ENCODE data around the gene SHISA7.

Gene SHISA7

GRCh38 chr19:55461974-55462626 lies 19.0 kb upstream of the SHISA7 start:
- H3K4me3 ChIP-seq (ENCODE audit: control insufficient read depth, low read depth, low read length): peak overlapping the region; percentile 69
- peak; percentile 48 for DNase-seq (ENCODE audit: low read depth)
- TF ChIP-seq, protein P1, sequence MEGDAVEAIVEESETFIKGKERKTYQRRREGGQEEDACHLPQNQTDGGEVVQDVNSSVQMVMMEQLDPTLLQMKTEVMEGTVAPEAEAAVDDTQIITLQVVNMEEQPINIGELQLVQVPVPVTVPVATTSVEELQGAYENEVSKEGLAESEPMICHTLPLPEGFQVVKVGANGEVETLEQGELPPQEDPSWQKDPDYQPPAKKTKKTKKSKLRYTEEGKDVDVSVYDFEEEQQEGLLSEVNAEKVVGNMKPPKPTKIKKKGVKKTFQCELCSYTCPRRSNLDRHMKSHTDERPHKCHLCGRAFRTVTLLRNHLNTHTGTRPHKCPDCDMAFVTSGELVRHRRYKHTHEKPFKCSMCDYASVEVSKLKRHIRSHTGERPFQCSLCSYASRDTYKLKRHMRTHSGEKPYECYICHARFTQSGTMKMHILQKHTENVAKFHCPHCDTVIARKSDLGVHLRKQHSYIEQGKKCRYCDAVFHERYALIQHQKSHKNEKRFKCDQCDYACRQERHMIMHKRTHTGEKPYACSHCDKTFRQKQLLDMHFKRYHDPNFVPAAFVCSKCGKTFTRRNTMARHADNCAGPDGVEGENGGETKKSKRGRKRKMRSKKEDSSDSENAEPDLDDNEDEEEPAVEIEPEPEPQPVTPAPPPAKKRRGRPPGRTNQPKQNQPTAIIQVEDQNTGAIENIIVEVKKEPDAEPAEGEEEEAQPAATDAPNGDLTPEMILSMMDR (conservative IDR thresholded peaks at IDR 0.05; ENCODE audit: control insufficient read depth, insufficient read depth, low read depth, low read length): no peak

- peak within 1 kb of the TSS; percentile 86 for H3K4me3 ChIP-seq (ENCODE audit: control insufficient read depth, low read depth, low read length)
- peak; percentile 99 for DNase-seq (ENCODE audit: low read depth)
- TF ChIP-seq, protein P1 (conservative IDR thresholded peaks at IDR 0.05; ENCODE audit: control insufficient read depth, insufficient read depth, low read depth, low read length): no peak
Measured at GRCh38 chr19:55461259-55461973, 18.3 kb upstream of the SHISA7 start, which contains the start of gene ISOC2. Gene ISOC2, minus strand, starts transcription at chr19:55461642. Its CDS starts 5,156 bp downstream, at chr19:55456486.

- H3K4me3 ChIP-seq (ENCODE audit: control insufficient read depth, low read depth, low read length): peak overlapping the region; percentile 86
- TF ChIP-seq, protein P1 (conservative IDR thresholded peaks at IDR 0.05; ENCODE audit: control insufficient read depth, insufficient read depth, low read depth, low read length): no peak
- DNase-seq (ENCODE audit: low read depth): peak; percentile 88
Measured at GRCh38 chr19:55460670-55461258, 17.7 kb upstream of the SHISA7 start.

DNA sequence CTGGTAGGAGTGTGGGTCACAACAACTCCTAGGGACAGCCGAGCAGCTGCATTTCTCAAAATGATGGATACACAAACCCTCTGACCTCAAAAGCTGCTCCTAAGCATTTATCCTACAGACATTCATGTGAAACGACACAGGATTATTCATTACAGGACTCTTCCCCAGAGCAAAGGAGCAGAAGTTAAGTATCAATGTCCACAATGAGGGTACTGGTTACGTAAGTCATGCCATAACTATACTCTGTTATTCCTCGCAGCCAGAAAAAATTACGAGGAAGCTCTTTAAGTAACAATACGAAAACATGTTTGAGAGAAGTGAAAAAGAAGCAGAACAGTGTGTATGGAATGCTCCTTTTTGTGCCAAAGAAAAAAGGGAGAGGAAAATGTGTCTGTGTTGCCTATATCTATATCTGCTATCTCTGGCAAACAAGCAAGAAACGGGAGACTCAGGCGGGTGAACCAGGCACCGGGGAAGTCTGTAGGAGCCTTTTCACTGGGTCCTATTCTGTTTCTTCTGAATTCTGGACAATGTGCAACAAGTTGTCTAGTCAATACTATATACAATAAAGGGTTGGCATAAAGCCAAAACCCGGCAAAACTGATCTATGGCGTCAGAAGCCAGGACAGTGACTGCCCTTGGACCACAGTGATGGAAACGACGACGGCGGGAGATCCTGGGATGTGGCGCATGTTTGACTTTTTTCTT lies 17.0 kb upstream of the SHISA7 start:
- peak overlapping the region; percentile 86 for H3K4me3 ChIP-seq (ENCODE audit: control insufficient read depth, low read depth, low read length)
- peak; percentile 34 for DNase-seq (ENCODE audit: low read depth)

DNA sequence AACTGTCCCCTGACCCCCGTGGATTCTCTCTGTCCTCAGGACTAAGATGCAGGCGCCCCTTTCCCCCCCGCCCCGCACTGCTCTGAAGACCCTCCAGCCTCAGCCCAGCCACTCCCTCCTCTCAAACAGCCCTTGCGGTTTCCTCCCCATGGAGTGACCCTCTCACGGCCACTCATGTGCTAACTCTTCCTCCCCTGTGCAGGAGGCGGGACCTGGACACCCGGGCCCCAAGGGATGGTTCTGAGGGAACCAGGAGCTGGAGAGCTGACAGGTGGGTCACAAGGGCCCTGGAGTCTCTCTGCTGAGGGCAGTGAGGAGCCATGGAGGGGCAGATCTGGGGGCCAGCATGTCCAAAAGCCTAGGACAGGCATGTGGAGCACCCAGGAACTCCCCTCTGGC lies 16.4 kb upstream of the SHISA7 start:
- no peak for DNase-seq (ENCODE audit: low read depth)
- no peak overlapping the region for H3K4me3 ChIP-seq (ENCODE audit: control insufficient read depth, low read depth, low read length)
- TF ChIP-seq, protein P1 (conservative IDR thresholded peaks at IDR 0.05; ENCODE audit: control insufficient read depth, insufficient read depth, low read depth, low read length): no peak

More for the DNA sequence above, 17.0 kb upstream of the SHISA7 start:
- TF ChIP-seq, protein P1 (conservative IDR thresholded peaks at IDR 0.05; ENCODE audit: control insufficient read depth, insufficient read depth, low read depth, low read length): no peak

DNA sequence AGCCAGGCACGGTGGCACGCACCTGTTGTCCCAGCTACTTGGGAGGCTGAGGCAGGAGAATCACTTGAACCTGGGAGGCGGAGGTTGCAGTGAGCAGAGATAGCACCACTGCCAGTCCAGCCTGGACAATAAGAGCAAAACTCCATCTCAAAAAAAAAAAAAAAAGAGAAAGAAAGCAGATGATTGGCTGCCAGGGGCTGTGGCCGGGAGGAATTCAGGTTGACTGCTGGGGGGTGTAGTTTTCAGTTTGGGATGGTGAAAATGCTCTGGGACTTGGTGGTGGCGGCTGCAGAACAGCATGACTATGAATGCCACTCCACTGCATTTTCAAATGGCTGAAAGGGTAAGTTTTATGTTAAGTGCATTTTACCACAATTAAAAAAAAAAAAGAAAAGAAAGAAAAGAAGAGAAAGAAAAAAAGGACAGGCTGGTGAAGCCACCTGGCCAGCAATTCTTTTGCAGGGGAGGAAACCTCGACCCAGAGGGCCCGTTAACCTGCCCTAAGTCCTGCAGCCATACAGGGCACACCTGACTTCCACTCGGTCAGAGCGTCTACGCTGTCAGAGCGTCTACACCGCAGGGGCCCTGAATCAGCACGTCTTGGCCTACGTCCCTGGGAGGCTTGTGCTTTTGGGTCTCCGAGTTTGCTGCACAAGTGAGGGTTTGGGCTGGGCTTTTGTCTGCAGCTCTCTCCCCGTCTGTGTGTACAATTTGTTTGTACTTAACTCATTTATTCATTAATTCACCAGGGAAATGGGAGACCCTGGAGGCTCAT lies 14.8 kb upstream of the SHISA7 start:
- TF ChIP-seq, protein P1 (conservative IDR thresholded peaks at IDR 0.05; ENCODE audit: control insufficient read depth, insufficient read depth, low read depth, low read length): no peak
- H3K4me3 ChIP-seq (ENCODE audit: control insufficient read depth, low read depth, low read length): no peak overlapping the region
- no peak for DNase-seq (ENCODE audit: low read depth)

Measured in fibroblast of mammary gland (primary cell).